ENCODE results near the gene WAC.
A peak's percentile ranks its signal among the peaks of the same experiment; 100 is the strongest.
"Not testable (repeated sequence)": the region's sequence is repeated elsewhere in the genome, so short reads cannot be mapped to it uniquely, and the experiment has no call there.

The WAC gene

DNA sequence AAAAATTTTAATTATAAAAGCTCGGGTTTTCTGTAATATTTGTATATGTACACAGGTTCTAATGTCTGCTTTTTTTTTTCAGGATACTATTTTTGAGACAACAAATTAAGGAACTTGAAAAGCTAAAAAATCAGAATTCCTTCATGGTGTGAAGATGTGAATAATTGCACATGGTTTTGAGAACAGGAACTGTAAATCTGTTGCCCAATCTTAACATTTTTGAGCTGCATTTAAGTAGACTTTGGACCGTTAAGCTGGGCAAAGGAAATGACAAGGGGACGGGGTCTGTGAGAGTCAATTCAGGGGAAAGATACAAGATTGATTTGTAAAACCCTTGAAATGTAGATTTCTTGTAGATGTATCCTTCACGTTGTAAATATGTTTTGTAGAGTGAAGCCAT, 86.5 kb downstream of the WAC start:
- no peak for FAIRE-seq

GRCh38 chr10:28620251-28620650, 87.3 kb downstream of the WAC start:
- FAIRE-seq, result no peak

DNA sequence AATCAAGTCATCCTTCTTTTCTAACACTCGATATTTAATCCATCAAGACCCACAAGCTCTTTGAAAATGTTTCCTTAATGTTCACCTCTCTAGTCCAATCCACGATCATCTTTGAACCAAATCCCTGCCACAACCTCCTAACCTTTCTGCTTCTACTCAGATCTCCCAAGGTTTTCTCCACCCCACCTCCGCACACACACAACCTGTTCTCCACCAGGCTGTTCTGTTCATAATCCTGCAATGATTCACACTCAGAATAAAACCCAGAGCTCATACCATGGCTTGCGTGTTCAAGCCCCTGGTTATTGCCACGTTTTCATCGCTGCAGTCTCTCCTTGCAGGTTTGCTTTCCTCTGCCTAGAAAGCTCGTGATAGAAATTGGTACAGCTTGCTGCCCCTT, 90.6 kb downstream of the WAC start:
- no peak for FAIRE-seq

GRCh38 chr10:28624351-28624750, 91.4 kb downstream of the WAC start:
- FAIRE-seq, result no peak

GRCh38 chr10:28627102-28627501, 94.2 kb downstream of the WAC start:
- FAIRE-seq, result no peak

DNA sequence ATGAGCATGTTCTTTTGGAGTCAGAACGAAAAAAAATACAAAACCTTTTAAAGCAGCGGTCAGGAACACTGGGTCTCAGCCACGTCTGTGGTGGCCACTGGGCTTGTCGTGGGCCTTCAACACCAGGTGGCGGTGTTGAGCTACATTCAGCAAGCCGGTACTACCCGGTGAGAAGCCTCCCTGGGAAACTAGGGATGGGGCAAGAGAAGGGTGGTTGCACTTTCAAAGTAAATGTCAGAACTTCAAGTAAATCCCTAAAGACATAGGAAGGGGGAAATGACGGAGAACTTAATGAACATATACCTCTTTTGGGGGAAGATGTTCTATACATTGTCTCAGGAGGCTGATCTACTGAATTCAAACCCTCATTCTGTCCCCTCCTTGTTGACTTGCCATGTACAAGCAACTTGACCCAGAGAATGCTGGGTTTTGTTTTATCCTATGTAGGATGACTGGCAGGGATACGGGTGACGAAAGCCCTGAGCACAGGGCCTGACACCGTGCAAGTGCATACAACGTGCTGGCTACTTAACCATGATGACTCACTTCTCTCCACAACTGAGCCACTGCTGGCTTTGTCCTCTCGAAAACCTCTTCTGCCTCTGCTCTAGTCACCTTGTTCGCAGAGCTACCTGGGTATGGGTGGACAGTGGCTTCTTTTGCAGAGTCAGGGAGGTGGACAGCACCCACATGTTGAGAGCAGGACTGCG, 95.4 kb downstream of the WAC start:
- FAIRE-seq, result no peak

DNA sequence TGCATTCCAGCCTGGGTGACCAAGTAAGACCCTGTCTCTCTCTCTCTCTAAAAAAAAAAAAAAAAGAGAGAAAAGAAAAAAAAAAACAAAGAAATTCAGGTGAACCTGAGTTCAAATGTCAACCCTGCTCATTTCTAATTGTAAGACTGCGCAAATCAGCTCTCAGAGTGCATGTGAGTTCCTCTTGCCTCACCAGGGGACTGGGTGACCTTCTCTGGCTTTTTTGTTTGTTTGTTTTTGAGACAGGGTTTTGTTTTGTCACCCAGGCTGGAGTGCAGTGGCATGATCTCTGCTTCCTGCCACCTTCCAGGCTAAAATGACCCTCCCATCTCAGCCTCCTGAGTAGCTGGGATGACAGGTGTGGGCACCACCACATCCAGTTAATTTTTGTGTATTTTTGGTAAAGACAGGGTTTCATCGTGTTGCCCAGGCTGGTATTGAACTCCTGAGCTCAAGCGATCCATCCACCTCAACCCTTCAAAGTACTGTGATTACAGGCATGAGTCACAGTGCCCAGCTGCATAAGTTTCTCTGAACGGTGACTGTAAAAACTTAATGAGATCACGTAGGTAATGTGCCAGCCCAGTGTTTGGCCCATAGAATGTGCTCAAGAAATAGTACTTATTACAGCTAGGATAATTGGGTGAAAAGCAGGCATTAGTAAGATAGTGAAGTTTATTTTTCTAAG, 99.1 kb downstream of the WAC start:
- no peak for FAIRE-seq

DNA sequence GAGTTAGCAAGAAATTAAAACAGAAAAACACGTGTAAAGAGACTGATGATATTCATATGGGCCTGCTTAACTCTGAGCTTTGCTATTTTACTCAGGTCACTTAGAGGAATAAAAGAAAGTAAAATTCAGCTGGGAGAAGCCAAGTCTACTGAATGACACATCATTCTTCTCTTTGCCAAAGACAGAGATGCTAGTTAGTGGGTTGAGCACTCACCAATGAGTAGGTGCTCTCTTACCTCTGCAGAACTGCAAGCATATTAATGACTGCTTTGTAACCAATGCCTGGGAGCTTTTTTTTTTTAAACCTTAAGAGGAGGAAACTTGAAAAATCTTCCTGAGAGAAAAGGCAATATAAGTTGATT, 99.6 kb downstream of the WAC start:
- FAIRE-seq, result no peak

DNA sequence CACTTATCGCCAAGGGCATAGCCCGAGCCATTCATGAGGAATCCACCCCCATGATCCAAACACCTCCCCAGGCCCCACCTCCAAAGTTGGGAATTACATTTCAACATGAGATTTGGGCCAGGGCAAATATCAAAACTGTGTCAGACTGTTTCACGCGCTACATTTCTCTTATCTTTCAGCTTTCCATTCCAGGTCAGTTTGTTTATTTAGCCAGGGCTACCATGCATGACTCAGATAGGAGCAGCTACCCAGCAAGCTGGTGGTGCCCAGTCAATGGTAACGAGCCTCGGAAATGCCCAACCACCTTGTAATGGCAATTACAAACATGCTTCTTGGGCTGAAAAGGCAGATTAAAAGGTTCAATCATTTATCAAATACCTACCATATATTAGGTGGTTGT, 100.8 kb downstream of the WAC start:
- FAIRE-seq, result no peak

DNA sequence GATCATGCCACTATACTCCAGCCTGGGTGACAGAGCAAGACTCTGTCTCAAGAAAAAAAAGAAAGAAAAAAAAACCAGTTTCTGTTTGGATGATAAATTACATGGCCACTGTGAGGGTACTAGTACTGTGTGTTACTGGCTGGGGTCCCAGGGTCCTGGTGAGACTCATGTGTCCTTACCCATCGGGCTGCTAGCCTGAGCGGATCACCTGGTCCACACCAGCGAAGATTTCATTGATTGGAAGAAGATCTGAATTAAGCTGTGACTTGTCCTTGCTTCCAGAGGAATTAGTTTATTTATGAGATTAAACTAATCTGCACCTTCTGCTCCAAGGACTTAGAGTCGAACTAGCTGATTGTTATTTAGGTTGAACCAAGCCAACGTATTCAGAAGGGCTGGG, 104.4 kb downstream of the WAC start:
- FAIRE-seq, result no peak

GRCh38 chr10:28638392-28638791, 105.5 kb downstream of the WAC start:
- no peak for FAIRE-seq

GRCh38 chr10:28640551-28640950, 107.6 kb downstream of the WAC start:
- no peak for FAIRE-seq

- FAIRE-seq, result no peak
These were observed 111.7 kb downstream of the WAC start for GRCh38 chr10:28644647-28645046.

- FAIRE-seq, result no peak
These were observed 119.2 kb downstream of the WAC start for GRCh38 chr10:28652106-28652505.

GRCh38 chr10:28652703-28653102, 119.8 kb downstream of the WAC start:
- FAIRE-seq, result no peak

DNA sequence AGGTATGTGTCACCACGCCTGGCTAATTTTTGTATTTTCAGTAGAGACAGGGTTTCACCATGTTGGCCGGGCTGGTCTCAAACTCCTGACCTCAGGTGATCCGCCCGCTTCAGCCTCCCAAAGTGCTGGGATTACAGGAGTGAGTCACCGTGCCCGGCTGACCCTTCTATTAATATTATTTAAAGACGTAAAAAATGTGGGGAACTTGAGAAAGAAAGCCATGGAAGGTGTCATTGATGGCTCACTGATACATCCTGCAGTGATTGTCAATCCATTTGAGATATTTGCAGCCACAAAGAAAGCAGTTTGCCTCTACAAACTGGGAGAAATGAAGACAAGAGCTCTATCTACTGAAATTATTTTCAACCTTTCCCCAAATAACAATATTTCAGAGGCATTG, 125.9 kb downstream of the WAC start:
- FAIRE-seq, result not testable (repeated sequence)

DNA sequence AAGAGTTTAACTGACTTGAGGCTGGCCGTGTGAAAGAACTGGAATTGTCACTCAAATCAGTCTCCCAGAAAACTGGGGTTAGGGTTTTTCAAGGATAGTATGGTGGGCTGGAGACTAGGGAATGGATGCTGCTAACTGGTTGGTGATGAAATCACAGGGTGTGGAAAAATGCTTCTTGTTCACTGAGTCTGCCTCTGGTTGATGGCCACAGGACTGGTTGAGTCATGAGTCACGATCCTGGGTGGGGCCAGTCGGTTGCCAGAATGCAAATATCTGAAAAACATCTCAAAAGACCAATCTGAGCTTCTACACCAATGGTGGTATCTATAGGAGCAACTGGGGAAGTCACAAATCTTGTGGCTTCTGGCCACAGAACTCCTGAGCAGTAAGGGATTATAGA, 128.1 kb downstream of the WAC start:
- no peak for FAIRE-seq

GRCh38 chr10:28663576-28664368, 130.9 kb downstream of the WAC start:
- peak; percentile 92 for FAIRE-seq

- FAIRE-seq, result no peak
These were observed 131.4 kb downstream of the WAC start for GRCh38 chr10:28664369-28664740.

DNA sequence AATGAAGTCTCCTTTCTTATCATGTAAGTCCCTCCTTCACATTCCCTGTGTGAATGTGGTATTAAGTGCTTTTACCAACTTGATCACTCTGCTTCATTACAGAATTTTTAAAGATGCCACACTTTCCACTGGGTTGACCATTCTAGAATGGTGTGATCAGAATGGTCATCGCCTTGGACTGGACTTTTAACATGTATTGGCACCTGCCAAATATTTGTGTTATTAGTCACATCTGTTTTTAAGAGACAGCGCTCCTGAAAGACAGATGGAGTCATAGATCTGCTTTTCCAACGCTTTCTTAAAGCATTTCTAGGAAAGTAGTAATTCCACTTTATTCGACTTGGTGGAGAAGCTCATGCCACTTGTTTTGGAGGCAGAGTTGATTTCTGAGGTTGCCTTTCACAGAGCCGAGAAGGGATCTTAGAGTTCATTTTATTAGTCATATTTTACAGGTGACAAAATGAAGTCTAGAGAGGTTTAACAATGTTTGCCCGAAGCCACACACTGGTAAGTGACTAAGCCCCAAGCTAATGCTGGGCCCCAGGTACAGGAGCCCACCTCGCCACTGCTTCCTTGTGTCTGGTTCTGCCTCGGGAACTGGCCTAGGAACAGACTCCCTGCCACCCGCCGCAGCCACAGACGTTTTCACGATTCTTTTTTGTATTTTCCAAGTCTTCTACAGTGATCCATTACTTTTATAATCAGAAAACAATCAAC, 134.0 kb downstream of the WAC start:
- no peak for FAIRE-seq

DNA sequence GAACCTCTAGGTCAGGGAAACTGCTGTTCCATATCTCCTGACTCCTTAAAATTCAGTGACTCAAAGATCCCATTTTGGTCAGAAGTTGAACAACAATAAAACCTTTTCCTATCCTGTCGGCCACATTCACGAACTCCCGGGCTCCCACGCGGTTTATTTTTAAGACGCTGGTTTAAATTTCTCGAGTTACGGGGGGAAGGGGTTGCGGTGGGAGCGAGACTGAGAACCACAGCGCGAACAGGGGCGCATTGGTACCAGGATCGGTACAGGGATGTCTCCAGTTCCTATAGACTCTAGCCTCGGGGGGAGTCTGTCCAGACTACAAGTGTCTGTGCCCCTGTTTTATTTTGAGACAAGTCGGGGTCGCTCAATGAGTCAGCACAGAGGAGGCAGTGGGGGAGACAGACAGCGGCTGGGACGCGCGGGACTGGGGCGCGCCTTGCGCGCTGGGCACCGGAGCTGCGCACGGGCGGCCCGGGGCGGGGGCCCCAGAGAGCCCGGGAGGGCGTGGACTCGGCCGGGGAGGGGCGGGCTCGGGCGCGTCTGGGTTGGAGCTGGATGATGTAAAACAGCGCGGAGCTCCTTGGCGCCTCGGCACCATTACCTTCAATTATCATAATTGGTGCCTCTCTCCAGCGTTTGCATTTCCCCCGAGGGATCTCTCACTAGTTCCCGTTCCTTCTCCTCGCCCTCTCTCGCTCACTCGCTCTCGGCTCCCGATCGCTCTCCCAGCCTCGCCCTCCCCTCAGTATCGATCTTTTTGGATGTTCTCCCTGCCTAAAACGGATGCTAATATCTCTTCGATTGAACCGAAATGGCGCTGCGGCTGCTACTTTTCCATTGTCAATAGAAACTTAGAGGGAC, 135.7 kb downstream of the WAC start:
- no peak for FAIRE-seq

All from endometrium (tissue), 2 donors.